PC-3 (cell line): ENCODE measurements around the gene AP3S2. TPM values are rescaled to one million over a fixed set of nuclear protein-coding genes. Genes with fewer than 3 reads are reported as not detected.

Source experiments
- ATAC-seq: fragments of 200-7000 bp; cut with Tn5 transposase; 2 replicates; pipeline ENCODE4 v1.9.1; 2020; ENCODE audit warnings: mild to moderate bottlenecking, moderate library complexity
- BruUV-seq: library from RNA; stranded (reverse); fragments of 400-500 nt; replicated peaks from 2 replicates; lab custom pipeline; 2021; lab: Mats Ljungman, UMichigan
- CTCF ChIA-PET: fragments of 300-600 bp; sonication (Branson Sonifier 250); formaldehyde crosslinking; loops from one replicate; lab custom pipeline; 2022; ENCODE audit warnings: antibody characterized with exemption; lab: Charles Lee
- POLR2A ChIA-PET: fragments of 300-600 bp; sonication (Branson Sonifier 250); formaldehyde crosslinking; loops from one replicate; lab custom pipeline; 2022; ENCODE audit warnings: antibody characterized with exemption; ENCODE audit not compliant: unreplicated experiment; lab: Charles Lee
- DNase-seq: peaks from one replicate; pipeline ENCODE4 v3.0.0-alpha.2; 2015
- H2AFZ ChIP-seq: fragments of 300-600 bp; sonication (generic); 2 replicates; pipeline ENCODE4 v1.6.0; 2016; ENCODE audit warnings: antibody characterized with exemption, low read length
- H3F3A ChIP-seq: fragments of 300-600 bp; sonication (generic); one replicate; pipeline ENCODE4 v1.6.0; 2017; ENCODE audit warnings: antibody characterized with exemption, low read length, control low read depth, mild to moderate bottlenecking; ENCODE audit not compliant: unreplicated experiment
- H3K27ac ChIP-seq: fragments of 300-600 bp; sonication (generic); 2 replicates; pipeline ENCODE4 v1.5.1; 2016; ENCODE audit warnings: mild to moderate bottlenecking, low read length
- H3K27me3 ChIP-seq: fragments of 300-600 bp; sonication (generic); 2 replicates; pipeline ENCODE4 v1.6.1; 2016; ENCODE audit warnings: low read length, mixed read lengths
- H3K36me3 ChIP-seq: fragments of 300-600 bp; sonication (generic); 2 replicates; pipeline ENCODE4 v1.6.1; 2016; ENCODE audit warnings: low read depth, mixed run types, low read length, mixed read lengths
- H3K4me1 ChIP-seq: fragments of 300-600 bp; sonication (generic); 2 replicates; pipeline ENCODE4 v1.5.1; 2016; ENCODE audit warnings: low read length; ENCODE audit not compliant: insufficient read depth
- H3K4me2 ChIP-seq: fragments of 300-600 bp; sonication (generic); 2 replicates; pipeline ENCODE4 v1.6.0; 2016; ENCODE audit warnings: low read length
- H3K4me3 ChIP-seq: fragments of 300-600 bp; sonication (generic); 2 replicates; pipeline ENCODE4 v1.5.1; 2016; ENCODE audit warnings: mild to moderate bottlenecking, low read length, mixed read lengths
- H3K79me2 ChIP-seq: fragments of 300-600 bp; sonication (generic); 2 replicates; pipeline ENCODE4 v1.6.1; 2017; ENCODE audit warnings: low read length, mixed read lengths
- H3K9ac ChIP-seq: fragments of 300-600 bp; sonication (generic); 2 replicates; pipeline ENCODE4 v1.6.0; 2016; ENCODE audit warnings: mild to moderate bottlenecking, low read length
- H3K9me2 ChIP-seq: fragments of 300-600 bp; sonication (generic); replicated peaks from 2 replicates; pipeline ENCODE4 v1.6.1; 2016; ENCODE audit warnings: mixed run types, low read length, mixed read lengths
- H3K9me3 ChIP-seq: fragments of 300-600 bp; sonication (generic); 2 replicates; pipeline ENCODE4 v1.6.1; 2016; ENCODE audit warnings: low read length, mixed read lengths
- H4K20me1 ChIP-seq: fragments of 300-600 bp; sonication (generic); 2 replicates; pipeline ENCODE4 v1.6.1; 2016; ENCODE audit warnings: low read length, mixed read lengths
- EZH2 ChIP-seq: fragments of 300-600 bp; sonication (generic); IDR thresholded peaks from one replicate; pipeline ENCODE4 v1.6.1; 2017; ENCODE audit warnings: antibody characterized with exemption, mild to moderate bottlenecking, low read length; ENCODE audit not compliant: unreplicated experiment
- EZH2phosphoT487 ChIP-seq: fragments of 300-600 bp; sonication (generic); IDR thresholded peaks from 2 replicates; pipeline ENCODE4 v1.6.1; 2018; ENCODE audit warnings: mild to moderate bottlenecking, antibody characterized with exemption, low read length, borderline replicate concordance
- intact Hi-C: fragments of 100-400 bp; cut with micrococcal nuclease; formaldehyde crosslinking; loops from 2 replicates; pipeline ENCODE4 v1.9.0; 2023
- total RNA-seq: library from RNA; depleted of rRNA; stranded (reverse); fragments of >200 nt; gene quantifications from 2 replicates; pipeline ENCODE4 v1.2.3, GENCODE V29; 2014
- TF ChIP-seq, protein P1 (sequence below): fragments of 300-600 bp; sonication (generic); conservative IDR thresholded peaks from 2 replicates; pipeline ENCODE4 v1.5.1; 2017; ENCODE audit warnings: antibody characterized with exemption, low read depth, mild to moderate bottlenecking, low read length

Gene AP3S2
- total RNA-seq, 1 experiment from 2014 or later = 18.8 TPM

DNA sequence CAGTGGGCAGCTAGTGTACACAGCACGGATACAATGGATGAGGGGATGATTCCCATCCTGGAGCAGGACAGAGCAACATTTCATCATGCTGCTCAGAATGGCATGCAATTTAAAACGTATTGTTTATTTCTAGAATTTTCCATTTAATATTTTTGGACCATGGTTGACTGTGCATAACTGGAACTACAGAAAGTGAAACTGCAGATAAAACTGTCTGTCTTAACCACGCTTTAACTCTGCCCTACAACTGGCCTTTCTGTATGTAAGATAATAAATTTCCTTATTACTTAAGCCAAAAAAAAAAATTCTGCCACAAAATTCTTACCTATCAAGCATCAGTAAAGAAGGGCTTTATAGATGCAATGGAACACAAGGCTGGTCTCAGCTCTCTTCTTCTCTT, 33.4 kb downstream of the AP3S2 start:
- CTCF ChIA-PET = no interaction called here
- ATAC-seq (no peak), DNase-seq (no peak)
- Histone ChIP-seq H3K36me3 (peaks cover 39% of the 10 kb centered on the region), H3K4me3 (no peak overlapping the region), H3K4me2 (no peak overlapping the region), H3K27ac (no peak overlapping the region), H3K79me2 (no peaks in the 10 kb centered on the region), H3K4me1 (peaks cover 19% of the 10 kb centered on the region), H3K9me2 (no peaks in the 10 kb centered on the region), H2AFZ (no peak overlapping the region), H3K9ac (no peak overlapping the region), H4K20me1 (no peaks in the 10 kb centered on the region), H3K27me3 (no peaks in the 10 kb centered on the region), H3K9me3 (no peaks in the 10 kb centered on the region), H3F3A (no peaks in the 10 kb centered on the region)
- POLR2A ChIA-PET = no interaction called here
- no TSS peak for BruUV-seq
- intact Hi-C loops = no loop called here
- TF ChIP-seq EZH2phosphoT487 = no peak
- TF ChIP-seq, protein P1, sequence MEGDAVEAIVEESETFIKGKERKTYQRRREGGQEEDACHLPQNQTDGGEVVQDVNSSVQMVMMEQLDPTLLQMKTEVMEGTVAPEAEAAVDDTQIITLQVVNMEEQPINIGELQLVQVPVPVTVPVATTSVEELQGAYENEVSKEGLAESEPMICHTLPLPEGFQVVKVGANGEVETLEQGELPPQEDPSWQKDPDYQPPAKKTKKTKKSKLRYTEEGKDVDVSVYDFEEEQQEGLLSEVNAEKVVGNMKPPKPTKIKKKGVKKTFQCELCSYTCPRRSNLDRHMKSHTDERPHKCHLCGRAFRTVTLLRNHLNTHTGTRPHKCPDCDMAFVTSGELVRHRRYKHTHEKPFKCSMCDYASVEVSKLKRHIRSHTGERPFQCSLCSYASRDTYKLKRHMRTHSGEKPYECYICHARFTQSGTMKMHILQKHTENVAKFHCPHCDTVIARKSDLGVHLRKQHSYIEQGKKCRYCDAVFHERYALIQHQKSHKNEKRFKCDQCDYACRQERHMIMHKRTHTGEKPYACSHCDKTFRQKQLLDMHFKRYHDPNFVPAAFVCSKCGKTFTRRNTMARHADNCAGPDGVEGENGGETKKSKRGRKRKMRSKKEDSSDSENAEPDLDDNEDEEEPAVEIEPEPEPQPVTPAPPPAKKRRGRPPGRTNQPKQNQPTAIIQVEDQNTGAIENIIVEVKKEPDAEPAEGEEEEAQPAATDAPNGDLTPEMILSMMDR = no peak
- TF ChIP-seq EZH2 = no peak

DNA sequence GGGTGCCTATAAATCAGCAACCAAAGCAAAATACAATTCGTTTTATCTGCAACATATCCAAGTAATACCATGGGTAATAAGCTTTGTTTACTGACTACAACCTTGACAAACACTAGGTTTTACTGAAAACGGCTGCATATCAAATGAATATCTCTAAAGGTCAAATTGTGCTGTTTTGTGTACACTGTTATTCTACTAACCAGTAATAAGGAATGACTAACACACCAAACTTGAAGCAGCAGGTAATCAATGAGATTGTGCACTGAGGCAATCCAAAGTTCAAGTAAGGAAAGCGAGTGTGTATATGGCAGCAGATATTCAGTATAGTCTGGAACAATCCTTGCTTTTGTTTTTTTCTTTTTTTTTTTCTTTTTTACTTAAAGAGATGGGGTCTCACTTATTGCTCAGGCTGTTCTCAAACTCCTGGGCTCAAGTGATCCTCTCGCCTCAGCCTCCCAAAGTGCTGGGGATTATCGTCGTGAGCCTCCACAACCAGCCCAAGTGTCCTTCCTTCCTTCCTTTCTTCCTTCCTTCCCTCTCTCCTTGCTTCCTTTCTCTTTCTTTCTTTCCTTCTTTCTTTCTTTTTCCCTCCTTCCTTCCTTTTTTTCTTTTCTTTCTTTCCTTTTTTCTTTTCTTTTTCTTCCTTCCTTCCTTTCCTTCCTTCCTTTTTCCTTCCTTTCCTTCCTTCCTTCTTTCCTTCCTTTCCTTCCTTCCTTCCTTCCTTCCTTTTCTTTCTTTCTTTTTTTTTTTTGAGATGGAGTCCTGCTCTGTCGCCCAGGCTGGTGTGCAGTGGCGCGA, 34.9 kb downstream of the AP3S2 start:
- TF ChIP-seq EZH2phosphoT487 = no peak
- TF ChIP-seq EZH2 = no peak
- TF ChIP-seq, protein P1 = no peak
- Histone ChIP-seq H3F3A (no peaks in the 10 kb centered on the region), H3K79me2 (no peaks in the 10 kb centered on the region), H3K4me2 (peak overlapping the region; percentile 54; the same call in 1 of the 2 replicates), H3K27ac (peak overlapping the region; percentile 72), H3K9me2 (no peaks in the 10 kb centered on the region), H3K4me3 (no peak overlapping the region), H3K9ac (no peak overlapping the region), H3K36me3 (peaks cover 39% of the 10 kb centered on the region), H3K27me3 (no peaks in the 10 kb centered on the region), H3K9me3 (no peaks in the 10 kb centered on the region), H2AFZ (no peak overlapping the region), H4K20me1 (no peaks in the 10 kb centered on the region), H3K4me1 (peaks cover 19% of the 10 kb centered on the region)
- DNase-seq (peak; percentile 62), ATAC-seq (peak; percentile 82)
- no TSS peak for BruUV-seq
- CTCF ChIA-PET = no interaction called here
- POLR2A ChIA-PET = interaction anchor here (0.6 kb wide), 1 partner anchor 34 kb away, joined by 3 read pairs; no protein-coding TSS in a partner anchor
- intact Hi-C loops = no loop called here

DNA sequence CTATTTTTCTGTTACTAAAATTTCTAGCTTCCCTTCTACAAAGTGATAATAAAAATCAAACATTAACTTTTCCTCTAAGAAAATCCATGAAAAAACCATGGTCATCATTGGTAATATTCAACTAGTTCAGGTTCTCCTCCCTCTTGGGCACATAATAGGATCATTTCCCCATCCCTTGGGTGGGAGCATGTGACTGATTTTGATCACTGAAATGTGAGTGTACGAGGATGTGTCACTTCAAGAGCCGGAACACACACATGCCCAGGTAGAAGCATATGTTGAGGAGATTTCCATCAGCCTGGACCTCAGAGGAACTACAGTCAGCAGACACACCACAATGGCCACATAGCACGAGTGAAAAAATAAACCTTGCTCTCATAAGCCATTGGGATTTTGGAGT, 36.1 kb downstream of the AP3S2 start:
- Histone ChIP-seq H3K4me2 (no peak overlapping the region), H3K27ac (peak overlapping the region; percentile 67), H3F3A (peaks cover 3% of the 10 kb centered on the region), H3K9me3 (no peaks in the 10 kb centered on the region), H3K27me3 (no peaks in the 10 kb centered on the region), H4K20me1 (no peaks in the 10 kb centered on the region), H3K9me2 (no peaks in the 10 kb centered on the region), H2AFZ (no peak overlapping the region), H3K4me1 (peaks cover 24% of the 10 kb centered on the region), H3K9ac (no peak overlapping the region), H3K4me3 (no peak overlapping the region), H3K36me3 (peaks cover 30% of the 10 kb centered on the region), H3K79me2 (no peaks in the 10 kb centered on the region)
- DNase-seq (no peak), ATAC-seq (no peak)
- ChIA-PET CTCF (no interaction called here), POLR2A (no interaction called here)
- no TSS peak for BruUV-seq
- intact Hi-C loops = no loop called here
- TF ChIP-seq EZH2phosphoT487 (no peak), EZH2 (no peak)
- TF ChIP-seq, protein P1 = no peak
